ENCODE data around the gene MAD1L1.
A peak's percentile ranks its signal among the peaks of the same experiment; 100 is the strongest.

MAD1L1 gene

DNA sequence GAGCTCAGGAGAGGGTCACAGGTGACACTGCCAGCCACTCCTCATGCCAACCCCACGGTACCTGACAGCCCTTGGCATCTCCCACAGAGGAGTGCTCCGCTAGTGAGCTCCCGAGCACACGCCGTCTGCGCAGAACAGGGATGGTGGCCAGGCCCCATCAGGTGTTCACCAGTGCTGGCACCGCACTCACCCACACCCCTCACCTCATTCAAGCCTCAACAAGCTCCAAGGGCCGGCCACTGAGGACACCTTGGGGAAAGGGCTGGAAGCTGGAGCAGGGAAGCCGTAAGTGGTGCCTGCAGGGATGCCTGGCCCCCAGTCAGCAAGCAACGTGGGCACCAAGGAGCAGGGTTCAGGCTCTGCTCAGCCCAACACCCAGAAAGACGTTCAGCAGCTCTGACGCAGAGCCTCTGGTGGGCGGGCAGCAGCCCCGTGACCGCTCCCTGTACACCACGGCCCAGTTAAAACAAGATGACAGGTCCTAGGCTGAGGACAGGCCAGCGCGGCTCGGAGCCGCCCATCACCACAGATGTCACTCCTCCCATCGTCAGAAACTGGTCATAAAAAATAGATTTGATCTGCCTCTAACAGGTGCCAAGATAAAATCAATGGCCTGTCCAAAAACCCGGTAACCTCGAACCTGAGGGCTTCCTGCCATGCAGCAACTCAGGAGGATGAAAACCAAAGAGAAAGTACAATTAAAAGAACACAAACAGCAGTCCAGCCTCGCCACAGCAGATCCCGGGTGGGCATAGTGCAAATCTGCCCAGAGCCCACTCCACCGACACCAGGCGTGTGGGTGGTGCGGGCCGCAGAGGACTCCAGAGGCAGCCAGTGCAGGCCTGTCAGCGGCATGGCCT lies 275.9 kb downstream of the MAD1L1 start:
- Histone ChIP-seq H3K4me2 (ENCODE audit: low read length, poor library complexity, severe bottlenecking) (no peak overlapping the region), H3K4ac (ENCODE audit: low read depth in 1 of 2, low read length in 2 of 2) (no peak overlapping the region), H2BK5ac (ENCODE audit: low read depth, low read length, poor library complexity, severe bottlenecking) (no peak overlapping the region), H4K91ac (ENCODE audit: low read length) (peak overlapping the region; percentile 45), H3K23ac (ENCODE audit: low read length in 2 of 2) (no peak overlapping the region), H3K4me1 (ENCODE audit: control insufficient read depth, insufficient read depth, low read depth, low read length) (no peaks in the 10 kb centered on the region), H3K18ac (ENCODE audit: low read depth in 1 of 2, low read length in 2 of 2) (no peak overlapping the region), H3K9ac (ENCODE audit: low read length) (no peak overlapping the region), H3K36me3 (ENCODE audit: control insufficient read depth in 1 of 2, insufficient read depth in 2 of 2, low read depth in 1 of 2, low read length in 2 of 2) (peaks cover 8 to 39% of the 10 kb centered on the region in 2 experiments), H2BK120ac (ENCODE audit: low read depth, low read length) (no peak overlapping the region), H3K9me3 (ENCODE audit: control insufficient read depth, low read length) (no peaks in the 10 kb centered on the region), H4K8ac (ENCODE audit: low read length) (no peak overlapping the region), H3K27ac (ENCODE audit: low read length, poor library complexity, severe bottlenecking) (no peak overlapping the region), H2AFZ (ENCODE audit: low read depth, low read length) (no peak overlapping the region), H3K79me1 (replicated peaks; ENCODE audit: low read length, poor library complexity, severe bottlenecking) (peaks cover 4% of the 10 kb centered on the region), H2BK15ac (ENCODE audit: low read depth, poor library complexity, severe bottlenecking) (no peak overlapping the region), H2BK12ac (ENCODE audit: low read length in 2 of 2) (no peak overlapping the region), H3K27me3 (ENCODE audit: control insufficient read depth in 1 of 2, insufficient read depth in 1 of 2, low read length in 2 of 2) (no peaks in the 10 kb centered on the region), H2AK5ac (ENCODE audit: low read length, severe bottlenecking) (no peak overlapping the region), H3K4me3 (ENCODE audit: insufficient read depth in 1 of 2, low read depth in 1 of 2, low read length in 2 of 2) (no peak overlapping the region), H3K14ac (ENCODE audit: low read length in 2 of 2) (no peak overlapping the region)
- WGBS: 98% methylated on average over 28 of the region's 30 CpGs
- DNase-seq: no peak

DNA sequence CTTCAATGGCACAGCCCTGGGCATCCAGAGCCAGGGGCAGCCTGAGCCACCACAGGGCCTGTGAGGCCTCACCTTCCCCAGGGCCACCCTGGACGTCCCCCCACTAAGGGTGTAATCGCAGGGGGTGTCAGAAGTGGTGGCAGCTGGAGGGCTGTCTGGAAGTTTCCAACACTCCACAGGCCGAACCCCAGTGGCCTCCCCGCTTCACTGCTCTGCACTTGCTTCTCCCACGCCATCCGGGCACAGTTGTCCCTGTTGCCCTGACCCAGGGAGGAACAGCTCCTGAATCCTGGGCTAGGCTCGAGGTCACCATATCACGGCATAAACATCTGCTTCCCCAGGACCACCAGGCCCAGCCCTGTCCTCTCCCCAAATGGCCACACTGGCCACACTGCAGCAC lies 276.6 kb downstream of the MAD1L1 start:
- Histone ChIP-seq H2BK15ac (ENCODE audit: low read depth, poor library complexity, severe bottlenecking) (no peak overlapping the region), H3K4ac (ENCODE audit: low read depth in 1 of 2, low read length in 2 of 2) (no peak overlapping the region), H2AFZ (ENCODE audit: low read depth, low read length) (no peak overlapping the region), H3K79me1 (replicated peaks; ENCODE audit: low read length, poor library complexity, severe bottlenecking) (peaks cover 7% of the 10 kb centered on the region), H3K36me3 (ENCODE audit: control insufficient read depth in 1 of 2, insufficient read depth in 2 of 2, low read depth in 1 of 2, low read length in 2 of 2) (peaks cover 11 to 46% of the 10 kb centered on the region in 2 experiments), H3K4me1 (ENCODE audit: control insufficient read depth, insufficient read depth, low read depth, low read length) (peaks cover 5% of the 10 kb centered on the region), H2AK5ac (ENCODE audit: low read length, severe bottlenecking) (no peak overlapping the region), H3K18ac (ENCODE audit: low read depth in 1 of 2, low read length in 2 of 2) (no peak overlapping the region), H3K27me3 (ENCODE audit: control insufficient read depth in 1 of 2, insufficient read depth in 1 of 2, low read length in 2 of 2) (no peaks in the 10 kb centered on the region), H2BK12ac (ENCODE audit: low read length in 2 of 2) (no peak overlapping the region), H3K4me3 (ENCODE audit: insufficient read depth in 1 of 2, low read depth in 1 of 2, low read length in 2 of 2) (no peak overlapping the region), H3K23ac (ENCODE audit: low read length in 2 of 2) (no peak overlapping the region), H3K14ac (ENCODE audit: low read length in 2 of 2) (no peak overlapping the region), H3K9me3 (ENCODE audit: control insufficient read depth, low read length) (no peaks in the 10 kb centered on the region), H3K27ac (ENCODE audit: low read length, poor library complexity, severe bottlenecking) (no peak overlapping the region), H3K9ac (ENCODE audit: low read length) (no peak overlapping the region), H3K4me2 (ENCODE audit: low read length, poor library complexity, severe bottlenecking) (no peak overlapping the region), H4K91ac (ENCODE audit: low read length) (no peak overlapping the region), H2BK5ac (ENCODE audit: low read depth, low read length, poor library complexity, severe bottlenecking) (no peak overlapping the region), H2BK120ac (ENCODE audit: low read depth, low read length) (no peak overlapping the region), H4K8ac (ENCODE audit: low read length) (no peak overlapping the region)
- WGBS: 96% methylated on average over 8 of the region's 8 CpGs
- DNase-seq: no peak

GRCh38 chr7:1954366-1955004 lies 278.3 kb downstream of the MAD1L1 start:
- WGBS: 81% methylated on average over 21 of the region's 22 CpGs

More at GRCh38 chr7:1954366-1955004, 278.3 kb downstream of the MAD1L1 start:
- Histone ChIP-seq H3K79me1 (replicated peaks; ENCODE audit: low read length, poor library complexity, severe bottlenecking) (peaks cover 9% of the 10 kb centered on the region), H3K18ac (ENCODE audit: low read depth in 1 of 2, low read length in 2 of 2) (no peak overlapping the region), H3K9me3 (ENCODE audit: control insufficient read depth, low read length) (no peaks in the 10 kb centered on the region), H3K4me3 (ENCODE audit: insufficient read depth in 1 of 2, low read depth in 1 of 2, low read length in 2 of 2) (no peak overlapping the region), H3K4ac (ENCODE audit: low read depth in 1 of 2, low read length in 2 of 2) (no peak overlapping the region), H2BK12ac (ENCODE audit: low read length in 2 of 2) (no peak overlapping the region), H3K9ac (ENCODE audit: low read length) (peak overlapping the region; percentile 43), H3K27me3 (ENCODE audit: control insufficient read depth in 1 of 2, insufficient read depth in 1 of 2, low read length in 2 of 2) (no peaks in the 10 kb centered on the region), H3K27ac (ENCODE audit: low read length, poor library complexity, severe bottlenecking) (no peak overlapping the region), H3K4me2 (ENCODE audit: low read length, poor library complexity, severe bottlenecking) (no peak overlapping the region), H2BK15ac (ENCODE audit: low read depth, poor library complexity, severe bottlenecking) (no peak overlapping the region), H2BK120ac (ENCODE audit: low read depth, low read length) (no peak overlapping the region), H2BK5ac (ENCODE audit: low read depth, low read length, poor library complexity, severe bottlenecking) (no peak overlapping the region), H4K91ac (ENCODE audit: low read length) (no peak overlapping the region), H4K8ac (ENCODE audit: low read length) (no peak overlapping the region), H2AFZ (ENCODE audit: low read depth, low read length) (no peak overlapping the region), H2AK5ac (ENCODE audit: low read length, severe bottlenecking) (no peak overlapping the region), H3K14ac (ENCODE audit: low read length in 2 of 2) (no peak overlapping the region), H3K4me1 (ENCODE audit: control insufficient read depth, insufficient read depth, low read depth, low read length) (peaks cover 9% of the 10 kb centered on the region), H3K23ac (ENCODE audit: low read length in 2 of 2) (no peak overlapping the region), H3K36me3 (ENCODE audit: control insufficient read depth in 1 of 2, insufficient read depth in 2 of 2, low read depth in 1 of 2, low read length in 2 of 2) (peaks cover 11 to 56% of the 10 kb centered on the region in 2 experiments)
- no peak for DNase-seq

Measured in mesenchymal stem cell (in vitro differentiated cells and primary cell).